HG03565 (cell line): Measurements from ENCODE around the gene RANBP3.

Source experiments
- ATAC-seq: cut with Tn5 transposase; IDR thresholded peaks from one replicate; pipeline ENCODE4 v1.9.1; 2021; ENCODE audit warnings: mild to moderate bottlenecking, moderate library complexity; ENCODE audit not compliant: unreplicated experiment

The RANBP3 gene

DNA sequence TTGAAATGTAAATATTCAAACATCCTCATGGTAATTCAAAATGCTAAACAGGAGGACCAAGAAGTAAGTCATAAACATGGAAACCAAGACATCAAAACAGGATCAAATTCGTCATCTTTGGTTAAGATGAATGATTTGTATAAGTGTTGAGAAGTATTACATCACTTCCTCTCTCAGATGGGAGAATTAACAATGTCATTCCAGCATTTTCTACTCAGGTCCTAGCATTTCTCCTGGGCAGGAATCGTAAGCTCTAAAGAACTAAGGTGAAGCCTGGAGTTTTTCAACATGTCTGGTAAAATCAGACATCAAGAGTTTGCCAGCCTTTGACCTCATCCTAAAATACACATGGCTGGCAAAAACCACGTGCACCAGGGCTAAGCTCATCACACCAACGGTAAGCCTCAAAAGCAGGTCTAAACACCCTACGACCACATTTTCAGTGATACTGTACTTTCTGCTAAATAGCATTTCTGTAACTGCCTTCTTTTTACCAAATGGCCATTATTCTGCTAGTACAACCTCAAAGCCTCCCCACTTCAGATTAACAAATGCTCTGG is 24.8 kb downstream of the RANBP3 start:
- ATAC-seq = no peak

- no peak for ATAC-seq
These were observed 25.5 kb downstream of the RANBP3 start for GRCh38 chr19:5952193-5953029.

DNA sequence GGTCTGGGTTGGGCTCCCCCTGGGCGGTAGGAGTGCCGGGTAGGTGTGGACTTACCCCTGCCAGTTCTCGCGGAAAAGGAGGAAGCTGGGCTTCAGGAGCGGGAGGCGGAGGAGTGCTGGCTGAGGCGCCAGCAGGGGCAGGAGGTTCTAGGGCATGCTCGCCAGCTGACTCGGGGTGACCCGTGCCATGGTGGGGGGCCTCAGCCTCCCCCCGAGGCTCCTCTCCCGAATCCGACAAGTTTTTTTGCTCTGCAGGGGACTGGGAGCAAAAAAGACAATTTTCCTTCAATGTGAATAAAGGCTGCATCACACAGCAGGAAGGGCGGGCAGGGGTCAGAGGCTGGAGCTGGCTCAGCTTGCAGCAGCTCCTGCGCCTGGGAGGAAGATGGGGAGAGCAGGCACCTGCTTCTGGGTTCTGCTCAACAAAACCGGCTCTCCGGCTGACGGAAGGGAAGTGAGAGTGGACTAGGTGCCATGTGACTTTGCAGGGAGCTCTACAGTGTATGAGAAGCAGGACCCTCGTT is 26.5 kb downstream of the RANBP3 start:
- ATAC-seq = no peak

DNA sequence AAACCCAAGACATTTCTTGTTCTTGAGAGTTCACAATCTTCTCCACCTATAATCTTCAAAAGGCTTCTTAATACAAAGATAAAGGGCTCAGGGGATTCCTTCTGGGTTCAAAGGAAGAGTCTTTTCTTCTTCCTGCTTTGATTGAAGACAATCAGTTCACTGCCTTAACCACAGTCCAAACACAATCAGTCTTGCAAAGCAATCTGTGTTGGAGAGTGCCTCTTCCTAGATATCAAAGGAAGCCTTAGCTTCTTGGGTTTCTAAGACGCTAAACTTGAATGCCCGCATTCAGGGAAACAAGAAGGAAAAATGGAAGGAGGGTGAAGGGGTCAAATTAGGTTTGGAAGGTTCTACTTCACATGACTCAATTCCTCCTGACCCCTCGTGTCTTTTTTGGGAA is 27.2 kb downstream of the RANBP3 start:
- ATAC-seq = no peak

DNA sequence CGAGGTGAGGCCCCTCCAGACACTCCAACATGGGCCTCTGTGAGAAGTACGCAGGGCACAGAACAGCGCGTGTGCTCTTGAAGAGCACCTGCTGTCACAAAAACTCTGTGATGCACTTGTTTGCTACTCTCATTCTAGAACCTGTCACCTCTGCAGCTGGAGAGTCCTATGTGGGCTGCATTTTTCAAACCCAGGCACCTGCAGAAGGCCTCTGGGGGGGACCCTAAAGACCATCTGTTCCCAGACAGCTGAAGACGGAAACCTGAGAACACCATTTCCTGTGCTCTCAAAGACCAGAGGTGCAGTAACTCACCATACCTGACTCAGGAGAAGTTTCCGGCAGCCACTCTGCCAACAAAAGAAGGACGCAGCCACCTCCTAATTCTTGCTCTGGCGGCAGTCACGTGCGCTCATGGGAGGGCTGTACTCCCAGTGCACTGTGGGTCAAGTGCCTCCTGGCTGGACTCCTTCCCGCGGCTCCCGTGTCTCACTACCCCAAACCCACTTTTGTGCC is 28.1 kb downstream of the RANBP3 start:
- ATAC-seq = no peak

GRCh38 chr19:5948752-5949564 is 29.0 kb downstream of the RANBP3 start:
- no peak for ATAC-seq

DNA sequence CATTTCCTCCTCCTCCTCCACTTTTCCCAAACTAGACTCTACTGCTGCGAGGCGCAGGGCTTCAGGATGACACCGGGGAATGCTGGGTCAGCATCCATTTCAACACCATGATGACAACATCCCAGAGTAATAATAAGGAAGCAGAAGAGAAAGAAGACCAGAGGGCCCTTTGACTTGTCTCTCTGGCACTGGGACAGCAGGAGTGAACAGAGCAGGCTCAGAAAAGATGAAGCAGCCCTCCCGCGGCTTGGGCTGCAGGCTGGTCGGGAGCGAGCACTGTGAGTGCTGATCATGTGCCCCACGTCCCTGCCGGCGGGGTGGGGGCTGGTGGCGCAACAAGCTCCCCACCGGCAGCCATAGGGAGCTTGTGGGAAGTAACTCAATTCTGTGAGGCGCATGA is 30.5 kb downstream of the RANBP3 start:
- ATAC-seq = no peak

- no peak for ATAC-seq
These were observed 34.3 kb downstream of the RANBP3 start for GRCh38 chr19:5943623-5944022.

DNA sequence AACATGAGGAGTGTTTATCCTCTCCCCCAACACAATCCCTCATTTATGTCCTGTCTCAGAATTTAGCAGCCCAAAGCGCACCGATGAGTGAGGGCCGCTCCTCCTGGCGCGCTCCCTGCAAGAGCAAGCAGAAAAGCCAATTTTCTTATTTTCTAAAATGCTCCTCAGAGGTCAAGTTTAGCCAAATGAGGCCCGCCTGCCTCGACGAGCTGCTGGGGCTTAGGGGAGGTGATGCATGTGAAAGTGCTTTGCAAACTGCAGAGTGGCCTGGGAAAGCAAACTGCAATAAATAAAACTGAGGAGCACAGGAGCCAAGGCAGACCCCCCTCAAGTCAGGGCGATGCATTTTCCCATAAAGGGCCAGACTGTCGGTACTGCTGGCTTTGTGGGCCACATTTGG is 34.9 kb downstream of the RANBP3 start:
- ATAC-seq = no peak

- ATAC-seq = no peak
These were observed 36.3 kb downstream of the RANBP3 start for GRCh38 chr19:5941673-5942072.

- no peak for ATAC-seq
These were observed 37.4 kb downstream of the RANBP3 start for GRCh38 chr19:5940260-5941208.

- no peak for ATAC-seq
These were observed 40.4 kb downstream of the RANBP3 start for GRCh38 chr19:5937550-5937949.

GRCh38 chr19:5936292-5936592 is 41.7 kb downstream of the RANBP3 start:
- ATAC-seq = no peak

DNA sequence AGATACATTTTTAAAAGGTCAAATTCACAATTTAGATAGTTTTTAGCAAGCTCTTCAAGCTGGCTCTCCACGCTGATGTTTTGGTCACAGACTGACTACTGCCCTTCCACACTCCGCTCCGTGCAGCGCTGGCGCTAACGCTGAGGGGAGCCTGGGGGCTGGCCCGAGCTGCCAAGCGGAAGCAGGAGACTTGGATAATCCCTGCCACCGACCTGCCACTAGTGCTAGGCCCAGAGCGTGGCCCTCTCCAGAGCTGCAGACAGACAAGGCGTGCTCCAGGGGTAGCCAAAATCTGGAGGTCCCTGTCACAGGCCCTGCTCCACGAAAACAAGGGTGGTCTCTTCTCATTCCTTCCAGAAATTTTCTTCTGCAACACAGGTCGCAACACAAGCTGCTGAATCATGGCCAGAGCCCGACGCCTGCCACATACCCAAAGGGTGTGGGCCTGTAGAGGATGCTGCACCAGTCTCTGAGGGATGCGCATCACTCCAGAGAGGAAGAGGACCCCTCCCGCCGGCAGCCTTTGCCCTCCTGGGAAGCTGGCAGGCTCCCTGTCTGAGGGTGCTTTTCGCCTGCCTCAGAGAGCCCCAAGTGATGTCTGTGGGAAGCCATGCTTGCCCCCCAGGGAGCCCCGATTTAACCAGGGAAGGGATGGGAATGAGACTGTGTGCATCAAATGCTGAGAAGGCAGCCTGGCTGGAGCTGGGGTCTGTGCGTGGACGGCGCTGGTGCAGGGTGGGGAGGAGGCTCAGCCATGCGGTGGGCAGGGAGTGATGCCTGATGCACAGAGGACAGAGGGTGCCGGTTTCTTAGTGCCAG is 42.3 kb downstream of the RANBP3 start:
- no peak for ATAC-seq

DNA sequence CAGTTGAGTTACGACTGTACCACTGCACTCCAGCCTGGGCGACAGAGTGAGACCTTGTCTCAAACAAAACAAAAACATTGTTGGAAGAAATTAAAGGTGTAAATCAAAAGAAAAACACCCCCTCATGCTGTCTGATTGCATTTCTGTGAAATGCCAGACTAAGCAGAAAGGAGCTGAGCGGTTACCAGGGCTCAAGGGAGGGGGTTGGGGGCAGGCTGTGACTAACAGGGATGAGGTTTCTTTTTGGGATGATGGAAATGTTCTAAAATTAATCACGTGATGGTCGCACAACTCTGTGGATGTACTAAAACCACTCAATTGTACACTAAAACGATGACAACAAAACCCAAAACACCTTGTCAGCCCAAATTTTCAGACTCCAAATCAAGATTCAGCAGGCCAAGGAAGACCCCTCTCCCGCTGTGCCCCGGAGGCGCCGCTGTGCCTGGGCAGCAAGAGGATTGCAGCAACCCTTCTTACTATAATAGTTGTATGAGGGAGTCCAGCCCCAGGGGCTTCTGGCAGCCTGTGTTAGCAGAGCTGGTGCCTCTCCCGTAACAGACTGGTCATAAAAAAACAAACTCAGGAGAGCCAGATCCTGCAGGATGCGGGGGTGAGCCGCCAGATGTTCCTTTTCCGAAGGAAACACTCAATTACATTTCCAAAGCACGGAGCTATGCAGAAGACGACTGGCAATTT is 43.0 kb downstream of the RANBP3 start:
- no peak for ATAC-seq

GRCh38 chr19:5934069-5934401 is 43.9 kb downstream of the RANBP3 start:
- no peak for ATAC-seq

GRCh38 chr19:5933391-5934068 is 44.4 kb downstream of the RANBP3 start:
- ATAC-seq = no peak

- no peak for ATAC-seq
These were observed 45.2 kb downstream of the RANBP3 start for GRCh38 chr19:5932609-5933262.
